Nephron progenitor cell (in vitro differentiated cells): ENCODE results near the gene ATP2A1.

Source experiments
- DNase-seq: peaks from one replicate; pipeline ENCODE4 v3.0.0; 2021
- H3K27ac Mint-ChIP-seq: 2 replicates; pipeline ENCODE4 v1.8.0; 2021; ENCODE audit warnings: mild to moderate bottlenecking, moderate library complexity, mixed read lengths
- H3K27me3 Mint-ChIP-seq: 2 replicates; pipeline ENCODE4 v1.8.0; 2021; ENCODE audit warnings: mild to moderate bottlenecking, low read depth, mixed read lengths; ENCODE audit not compliant: poor library complexity
- H3K36me3 Mint-ChIP-seq: 2 replicates; pipeline ENCODE4 v1.8.0; 2021; ENCODE audit warnings: low read depth, mixed read lengths
- H3K4me1 Mint-ChIP-seq: 2 replicates; pipeline ENCODE4 v1.8.0; 2021; ENCODE audit warnings: mixed read lengths
- H3K4me3 Mint-ChIP-seq: 2 replicates; pipeline ENCODE4 v1.8.0; 2021; ENCODE audit warnings: mild to moderate bottlenecking, moderate library complexity, mixed read lengths
- H3K9me3 Mint-ChIP-seq: 2 replicates; pipeline ENCODE4 v1.8.0; 2021; ENCODE audit warnings: mild to moderate bottlenecking, moderate library complexity, mixed read lengths
- CTCF ChIP-seq: fragments of 200-600 bp; sonication (generic); IDR thresholded peaks from 2 replicates; pipeline ENCODE4 v1.5.0; 2021; ENCODE audit warnings: antibody characterized with exemption

The ATP2A1 gene

GRCh38 chr16:28846080-28846932, 32.0 kb upstream of the ATP2A1 start, which contains the start of gene TUFM:
Gene TUFM (minus strand): TSS chr16:28846348. CDS start chr16:28846269, 79 bp downstream.
- TF ChIP-seq CTCF, result peak; percentile 72
- peak within 1 kb of the TSS; percentile 97 for H3K27ac Mint-ChIP-seq
- H3K27me3 Mint-ChIP-seq, result no peaks in the 10 kb centered on the region
- peaks cover 28% of the 10 kb centered on the region for H3K4me1 Mint-ChIP-seq
- peak within 1 kb of the TSS; percentile 98 for H3K4me3 Mint-ChIP-seq
- DNase-seq, result peak; percentile 97
- peaks cover 20% of the 10 kb centered on the region for H3K36me3 Mint-ChIP-seq
- H3K9me3 Mint-ChIP-seq, result no peaks in the 10 kb centered on the region

- Mint-ChIP-seq H3K36me3 (peaks cover 20% of the 10 kb centered on the region), H3K9me3 (no peaks in the 10 kb centered on the region), H3K27me3 (no peaks in the 10 kb centered on the region), H3K27ac (peak overlapping the region; percentile 85), H3K4me3 (peak overlapping the region; percentile 98), H3K4me1 (peaks cover 28% of the 10 kb centered on the region)
- DNase-seq, result peak; percentile 22
- TF ChIP-seq CTCF, result no peak
Observed at GRCh38 chr16:28846933-28847273, 31.4 kb upstream of the ATP2A1 start.

- H3K4me1 Mint-ChIP-seq, result peaks cover 5% of the 10 kb centered on the region
- H3K27ac Mint-ChIP-seq, result no peak overlapping the region
- TF ChIP-seq CTCF, result no peak
- no peak for DNase-seq
- H3K4me3 Mint-ChIP-seq, result no peak overlapping the region
- peaks cover 5% of the 10 kb centered on the region for H3K27me3 Mint-ChIP-seq
- H3K36me3 Mint-ChIP-seq, result peaks cover 4% of the 10 kb centered on the region
- H3K9me3 Mint-ChIP-seq, result no peaks in the 10 kb centered on the region
Observed at GRCh38 chr16:28858421-28858820, 19.9 kb upstream of the ATP2A1 start.

GRCh38 chr16:28859326-28859725, 19.0 kb upstream of the ATP2A1 start:
- peaks cover 4% of the 10 kb centered on the region for H3K27me3 Mint-ChIP-seq
- no peaks in the 10 kb centered on the region for H3K9me3 Mint-ChIP-seq
- peaks cover 4% of the 10 kb centered on the region for H3K36me3 Mint-ChIP-seq
- peak overlapping the region; percentile 36 for H3K27ac Mint-ChIP-seq
- no peak for TF ChIP-seq CTCF
- no peak overlapping the region for H3K4me3 Mint-ChIP-seq
- DNase-seq, result no peak
- H3K4me1 Mint-ChIP-seq, result peaks cover 10% of the 10 kb centered on the region

- H3K27ac Mint-ChIP-seq, result peak overlapping the region; percentile 100
- H3K9me3 Mint-ChIP-seq, result no peaks in the 10 kb centered on the region
- H3K27me3 Mint-ChIP-seq, result peaks cover 6% of the 10 kb centered on the region
- TF ChIP-seq CTCF, result no peak
- H3K4me3 Mint-ChIP-seq, result peak overlapping the region; percentile 97
- peaks cover 36% of the 10 kb centered on the region for H3K4me1 Mint-ChIP-seq
- peaks cover 19% of the 10 kb centered on the region for H3K36me3 Mint-ChIP-seq
- DNase-seq, result peak; percentile 35
Observed at GRCh38 chr16:28863929-28864793, 14.1 kb upstream of the ATP2A1 start.
